DOHH2 (cell line): ENCODE measurements around the gene MEIS2.

Experiments
- H3F3A ChIP-seq: fragments of 200-600 bp; sonication (generic), shearing (Covaris generic); 2 replicates; pipeline ENCODE4 v1.6.0; 2016; ENCODE audit warnings: antibody characterized with exemption, mild to moderate bottlenecking; ENCODE audit not compliant: control insufficient read depth, insufficient read depth
- H3K27ac ChIP-seq: fragments of 200-600 bp; sonication (generic); 2 replicates; pipeline ENCODE4 v1.5.1; 2014; ENCODE audit warnings: low read depth, mild to moderate bottlenecking, low read length, moderate library complexity
- H3K27me3 ChIP-seq: fragments of 200-600 bp; sonication (generic); 2 replicates; pipeline ENCODE4 v1.6.1; 2014; ENCODE audit warnings: mild to moderate bottlenecking, low read length, mixed read lengths; ENCODE audit not compliant: control insufficient read depth
- H3K36me3 ChIP-seq: fragments of 200-600 bp; sonication (generic); 2 replicates; pipeline ENCODE4 v1.6.1; 2014; ENCODE audit warnings: mild to moderate bottlenecking, low read length, moderate library complexity, mixed read lengths; ENCODE audit not compliant: control insufficient read depth
- H3K4me1 ChIP-seq: fragments of 200-600 bp; sonication (generic); 2 replicates; pipeline ENCODE4 v1.6.1; 2014; ENCODE audit warnings: mild to moderate bottlenecking, low read length, mixed read lengths; ENCODE audit not compliant: control insufficient read depth
- H3K4me2 ChIP-seq: fragments of 200-600 bp; sonication (generic); 2 replicates; pipeline ENCODE4 v1.6.0; 2014; ENCODE audit warnings: mild to moderate bottlenecking, low read length, moderate library complexity
- H3K4me3 ChIP-seq: fragments of 200-600 bp; sonication (generic); 2 replicates; pipeline ENCODE4 v1.5.1; 2014; ENCODE audit warnings: mild to moderate bottlenecking, low read length, mixed read lengths
- H3K79me2 ChIP-seq: fragments of 200-600 bp; sonication (generic); 2 replicates; pipeline ENCODE4 v1.6.1; 2014; ENCODE audit warnings: mild to moderate bottlenecking, low read length, mixed read lengths; ENCODE audit not compliant: control insufficient read depth
- H3K9me2 ChIP-seq: fragments of 200-600 bp; sonication (generic); replicated peaks from 2 replicates; pipeline ENCODE4 v1.6.1; 2014; ENCODE audit warnings: mild to moderate bottlenecking, low read length, mixed read lengths; ENCODE audit not compliant: control insufficient read depth
- H3K9me3 ChIP-seq: fragments of 200-600 bp; sonication (generic); 2 replicates; pipeline ENCODE4 v1.6.1; 2014; ENCODE audit warnings: antibody characterized with exemption, low read length, mixed read lengths; ENCODE audit not compliant: control insufficient read depth, insufficient read depth
- H4K20me1 ChIP-seq: fragments of 200-600 bp; sonication (generic); 2 replicates; pipeline ENCODE4 v1.6.0; 2014; ENCODE audit warnings: low read depth, mild to moderate bottlenecking, antibody characterized with exemption, low read length, moderate library complexity; ENCODE audit not compliant: control insufficient read depth, insufficient read depth
- CTCF ChIP-seq: fragments of 200-600 bp; sonication (generic); IDR thresholded peaks from one replicate; pipeline ENCODE4 v1.5.1; 2014; ENCODE audit warnings: antibody characterized with exemption, mild to moderate bottlenecking, low read depth, low read length; ENCODE audit not compliant: poor library complexity, severe bottlenecking
- EZH2phosphoT487 ChIP-seq: fragments of 200-600 bp; sonication (generic); IDR thresholded peaks from 2 replicates; pipeline ENCODE4 v1.6.1; 2017; ENCODE audit warnings: borderline replicate concordance, mild to moderate bottlenecking, antibody characterized with exemption, low read length, moderate library complexity, mixed read lengths

The MEIS2 gene

DNA sequence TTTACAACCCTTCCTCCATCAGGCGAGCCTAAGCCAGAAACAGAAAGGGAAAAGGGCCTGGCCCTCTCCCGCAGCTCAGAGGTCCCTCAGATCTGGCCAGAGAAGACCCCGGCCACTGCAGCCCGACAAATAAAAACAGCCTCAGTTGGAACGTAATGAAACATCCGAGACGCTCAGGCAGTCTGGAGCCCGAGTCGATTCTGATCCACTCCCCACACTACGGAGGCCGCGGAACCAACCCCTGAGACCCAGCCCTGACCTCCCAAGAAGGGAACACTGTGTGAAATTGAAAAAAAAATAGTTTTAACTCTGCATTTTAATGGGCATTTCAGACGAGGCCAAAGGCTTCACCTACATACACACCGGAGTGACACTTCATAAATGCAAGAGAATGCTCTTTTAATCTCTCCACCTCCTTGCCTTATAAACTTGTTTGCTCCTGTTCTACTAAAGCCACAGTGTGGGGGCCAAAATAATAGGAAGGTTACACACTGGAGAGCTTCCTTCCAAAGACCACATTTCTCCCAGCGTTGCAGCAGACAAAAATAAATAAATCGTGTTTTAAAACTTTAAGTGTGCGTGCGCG lies 3.7 kb downstream of the MEIS2 start:
- no peaks in the 10 kb centered on the region for H3K9me2 ChIP-seq
- peak overlapping the region; percentile 81 for H3K4me3 ChIP-seq
- H4K20me1 ChIP-seq = peaks cover 6% of the 10 kb centered on the region; the same call in 1 of the 2 replicates
- no peak overlapping the region for H3K27ac ChIP-seq
- TF ChIP-seq EZH2phosphoT487 (no peak), CTCF (no peak)
- no peaks in the 10 kb centered on the region for H3K27me3 ChIP-seq
- H3K9me3 ChIP-seq = no peaks in the 10 kb centered on the region
- H3K79me2 ChIP-seq = peaks cover 68% of the 10 kb centered on the region
- H3K4me1 ChIP-seq = peaks cover 16% of the 10 kb centered on the region
- peaks cover 68% of the 10 kb centered on the region for H3K36me3 ChIP-seq
- H3F3A ChIP-seq = peaks cover 9% of the 10 kb centered on the region
- H3K4me2 ChIP-seq = peak overlapping the region; percentile 97

DNA sequence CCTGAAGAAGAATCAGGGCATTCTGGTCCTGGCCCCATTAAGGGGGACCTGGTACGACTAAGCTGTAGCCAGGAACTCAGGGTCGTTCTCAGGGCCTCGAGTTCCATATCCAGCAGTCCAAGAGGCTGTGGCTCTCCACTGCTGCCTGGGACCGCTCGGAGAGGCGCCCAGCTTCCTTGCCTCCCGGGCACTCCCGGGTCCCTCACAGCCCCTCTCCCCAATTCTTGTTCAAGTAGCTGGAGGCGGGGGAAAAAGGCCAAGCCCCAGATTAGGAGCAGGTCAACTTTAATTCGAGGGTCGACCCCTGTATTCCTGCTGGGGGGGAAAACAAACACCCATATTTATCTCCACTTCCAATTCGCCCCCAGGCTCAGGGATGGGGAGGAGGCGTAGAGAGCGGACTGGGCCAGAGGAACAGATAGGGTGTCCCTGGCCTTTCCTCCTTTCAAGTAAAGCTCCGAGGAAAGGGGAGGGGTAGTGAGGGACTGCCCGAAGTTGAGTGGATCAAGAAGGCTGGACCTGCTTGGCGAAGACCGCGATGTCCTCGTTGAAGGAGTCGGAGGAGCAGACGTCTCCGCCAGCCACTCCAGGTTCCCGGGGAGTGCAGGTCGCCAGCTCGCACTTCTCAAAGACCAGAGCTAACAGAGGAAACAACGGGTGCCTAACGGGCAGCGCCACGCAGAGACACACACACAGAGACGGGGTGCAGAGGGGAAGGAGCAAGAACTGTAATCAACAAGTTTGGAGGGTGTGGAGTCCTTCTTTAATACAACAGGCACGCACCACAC lies 4.4 kb downstream of the MEIS2 start:
- Histone ChIP-seq H3K27me3 (no peaks in the 10 kb centered on the region), H3F3A (peaks cover 9% of the 10 kb centered on the region), H3K4me1 (peaks cover 18% of the 10 kb centered on the region), H3K27ac (no peak overlapping the region), H3K79me2 (peaks cover 68% of the 10 kb centered on the region), H3K4me2 (peak overlapping the region; percentile 97; the same call in 1 of the 2 replicates), H3K9me3 (no peaks in the 10 kb centered on the region), H3K4me3 (peak overlapping the region; percentile 81; the same call in 1 of the 2 replicates), H4K20me1 (peaks cover 10% of the 10 kb centered on the region; the same call in 1 of the 2 replicates), H3K36me3 (peaks cover 73% of the 10 kb centered on the region), H3K9me2 (no peaks in the 10 kb centered on the region)
- TF ChIP-seq CTCF (no peak), EZH2phosphoT487 (no peak)

GRCh38 chr15:37094915-37095711 lies 5.2 kb downstream of the MEIS2 start:
- H3K4me3 ChIP-seq = no peak overlapping the region
- no peaks in the 10 kb centered on the region for H3K9me3 ChIP-seq
- H3K27me3 ChIP-seq = no peaks in the 10 kb centered on the region
- H3K36me3 ChIP-seq = peaks cover 74% of the 10 kb centered on the region
- peaks cover 69% of the 10 kb centered on the region for H3K79me2 ChIP-seq
- H3K4me2 ChIP-seq = peak overlapping the region; percentile 17; the same call in 1 of the 2 replicates
- peaks cover 3% of the 10 kb centered on the region for H3F3A ChIP-seq
- H3K9me2 ChIP-seq = no peaks in the 10 kb centered on the region
- H3K4me1 ChIP-seq = peaks cover 18% of the 10 kb centered on the region
- H3K27ac ChIP-seq = no peak overlapping the region
- peaks cover 10% of the 10 kb centered on the region; the same call in 1 of the 2 replicates for H4K20me1 ChIP-seq
- TF ChIP-seq EZH2phosphoT487 = no peak
- no peak for TF ChIP-seq CTCF
